T-helper 1 cell treated with Interleukin-12 subunit alpha and Interleukin-12 subunit beta and Interleukin-4 antibody, amounts not matched to agents 30 μg/mL and 1 μg/mL, for 36 hours (primary cell): ENCODE results near the gene SIRPA.
"Not testable (repeated sequence)": the region's sequence is repeated elsewhere in the genome, so short reads cannot be mapped to it uniquely, and the experiment has no call there.

Experiments
- H3K27ac Mint-ChIP-seq: one replicate; pipeline ENCODE4 v1.8.0; 2021; ENCODE audit warnings: mild to moderate bottlenecking, mixed read lengths
- H3K27me3 Mint-ChIP-seq: one replicate; pipeline ENCODE4 v1.8.0; 2021; ENCODE audit warnings: low read depth, mixed read lengths
- H3K36me3 Mint-ChIP-seq: one replicate; pipeline ENCODE4 v1.8.0; 2021; ENCODE audit warnings: low read depth, mixed read lengths
- H3K4me1 Mint-ChIP-seq: one replicate; pipeline ENCODE4 v1.8.0; 2021; ENCODE audit warnings: low read depth, mixed read lengths
- H3K4me3 Mint-ChIP-seq: one replicate; pipeline ENCODE4 v1.8.0; 2021; ENCODE audit warnings: mild to moderate bottlenecking, moderate library complexity, mixed read lengths
- H3K9me3 Mint-ChIP-seq: one replicate; pipeline ENCODE4 v1.8.0; 2021; ENCODE audit warnings: mixed read lengths

SIRPA gene

DNA sequence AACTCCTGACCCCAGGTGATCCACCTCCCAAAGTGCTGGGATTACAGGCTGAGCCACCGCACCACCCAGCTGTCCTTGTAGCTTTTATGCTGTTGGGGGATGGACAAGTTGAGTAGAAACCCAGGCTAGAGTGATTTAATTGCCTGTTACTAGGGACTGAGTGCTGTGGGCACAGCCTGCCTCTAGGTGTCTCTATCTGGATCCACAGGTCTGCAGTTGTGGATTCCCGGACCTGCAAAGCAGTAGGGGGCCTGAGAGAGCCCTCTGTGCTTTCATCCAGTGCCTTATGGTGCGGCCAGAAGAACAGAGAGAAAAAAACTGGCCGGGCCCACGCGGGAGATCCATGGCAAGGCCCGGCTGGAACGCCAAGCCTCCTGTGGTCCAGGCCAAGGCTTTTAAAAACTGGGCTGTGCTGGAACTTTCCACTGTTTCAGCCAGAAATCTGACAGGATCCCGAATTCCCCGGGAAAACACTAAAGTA, 5.2 kb downstream of the SIRPA start:
- Mint-ChIP-seq H3K27me3 (peaks cover 38% of the 10 kb centered on the region), H3K4me3 (no peak overlapping the region), H3K27ac (no peak overlapping the region), H3K4me1 (no peaks in the 10 kb centered on the region), H3K9me3 (no peaks in the 10 kb centered on the region), H3K36me3 (no peaks in the 10 kb centered on the region)

DNA sequence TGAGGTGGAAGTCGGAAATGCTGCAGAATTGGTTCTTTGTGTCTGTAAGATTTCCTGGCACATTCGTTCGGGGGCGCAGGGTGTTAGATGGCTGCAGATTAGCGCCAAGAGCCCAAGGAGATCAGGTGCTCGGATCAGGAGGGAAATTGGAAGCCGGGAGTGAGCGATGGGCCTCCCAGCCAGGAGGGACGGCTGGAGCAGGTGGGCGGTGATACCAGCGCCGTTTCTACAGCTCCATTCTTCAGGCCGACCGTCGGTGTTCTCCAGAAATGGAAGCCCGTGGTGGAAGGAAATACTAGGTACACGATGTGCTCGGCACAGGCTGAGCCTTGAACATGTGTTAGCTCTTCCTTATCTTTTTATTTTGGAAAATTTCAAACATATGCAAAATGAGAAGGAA, 6.5 kb downstream of the SIRPA start:
- peaks cover 6% of the 10 kb centered on the region for H3K4me1 Mint-ChIP-seq
- H3K9me3 Mint-ChIP-seq, result no peaks in the 10 kb centered on the region
- peaks cover 24% of the 10 kb centered on the region for H3K27me3 Mint-ChIP-seq
- no peak overlapping the region for H3K27ac Mint-ChIP-seq
- H3K4me3 Mint-ChIP-seq, result no peak overlapping the region
- no peaks in the 10 kb centered on the region for H3K36me3 Mint-ChIP-seq

DNA sequence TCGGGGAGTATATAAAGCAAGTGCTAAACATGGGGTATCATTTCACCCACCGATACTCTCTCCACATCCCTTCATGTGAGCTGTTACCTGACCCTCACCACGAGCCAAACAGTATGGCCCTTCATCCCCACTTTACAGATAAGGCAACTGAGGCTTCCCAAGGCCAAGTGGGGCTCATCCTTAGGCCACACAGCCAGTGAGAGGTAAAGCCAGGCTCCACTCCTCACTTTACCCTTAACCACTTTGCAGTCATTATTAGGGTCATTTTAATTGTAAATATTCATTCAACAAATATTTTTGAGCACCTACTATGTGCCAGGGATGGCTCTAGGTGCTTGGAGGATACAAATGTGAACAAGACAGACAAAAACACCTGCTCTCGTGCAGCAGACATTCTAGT, 7.0 kb downstream of the SIRPA start:
- no peak overlapping the region for H3K27ac Mint-ChIP-seq
- H3K36me3 Mint-ChIP-seq, result no peaks in the 10 kb centered on the region

DNA sequence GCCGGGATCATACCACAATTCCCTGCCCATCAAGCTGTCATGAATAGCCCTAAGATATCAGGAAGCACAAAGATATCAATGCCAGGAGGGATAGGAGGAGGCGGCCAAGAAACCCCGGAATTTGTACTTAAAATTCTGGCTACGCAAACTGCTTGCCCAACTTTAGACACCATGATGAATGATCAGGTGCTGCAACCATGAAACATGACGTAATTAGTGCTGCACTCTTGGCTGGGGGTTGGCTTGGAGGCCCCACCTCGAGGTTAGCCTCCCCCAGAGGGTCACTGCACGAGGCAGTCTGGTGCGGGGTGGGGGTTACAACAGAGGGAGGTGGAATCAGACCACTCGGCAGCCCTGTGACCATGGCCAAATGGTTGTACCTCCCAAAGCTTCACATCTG, 8.9 kb downstream of the SIRPA start:
- peaks cover 6% of the 10 kb centered on the region for H3K4me1 Mint-ChIP-seq
- peaks cover 4% of the 10 kb centered on the region for H3K27me3 Mint-ChIP-seq
- H3K36me3 Mint-ChIP-seq, result no peaks in the 10 kb centered on the region
- no peak overlapping the region for H3K27ac Mint-ChIP-seq
- no peak overlapping the region for H3K4me3 Mint-ChIP-seq
- no peaks in the 10 kb centered on the region for H3K9me3 Mint-ChIP-seq

More for the DNA sequence above, 7.0 kb downstream of the SIRPA start:
- H3K4me3 Mint-ChIP-seq, result no peak overlapping the region
- H3K9me3 Mint-ChIP-seq, result no peaks in the 10 kb centered on the region
- peaks cover 20% of the 10 kb centered on the region for H3K27me3 Mint-ChIP-seq
- peaks cover 6% of the 10 kb centered on the region for H3K4me1 Mint-ChIP-seq

DNA sequence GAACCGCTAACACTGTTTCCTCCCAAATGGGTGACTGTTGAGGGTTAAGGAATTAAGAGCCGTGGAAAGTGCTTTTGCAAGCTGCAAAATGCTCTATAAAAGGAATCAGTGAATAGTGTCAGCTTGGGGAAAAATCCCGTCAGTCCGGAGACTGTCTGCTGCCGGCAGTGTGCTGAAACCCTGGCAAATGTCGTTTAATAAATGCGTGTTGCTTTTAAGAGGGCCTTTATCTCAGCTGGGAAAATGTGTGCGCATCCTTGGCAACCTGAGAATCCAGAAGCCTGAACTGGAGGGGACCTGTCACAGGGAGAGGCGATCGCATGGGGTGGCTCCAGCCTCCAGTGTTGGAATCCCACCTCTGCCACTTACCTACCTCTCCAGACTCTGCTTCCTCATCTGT, 9.8 kb downstream of the SIRPA start:
- H3K36me3 Mint-ChIP-seq, result no peaks in the 10 kb centered on the region
- no peak overlapping the region for H3K4me3 Mint-ChIP-seq
- peaks cover 6% of the 10 kb centered on the region for H3K4me1 Mint-ChIP-seq
- no peaks in the 10 kb centered on the region for H3K9me3 Mint-ChIP-seq
- no peaks in the 10 kb centered on the region for H3K27me3 Mint-ChIP-seq
- H3K27ac Mint-ChIP-seq, result no peak overlapping the region

DNA sequence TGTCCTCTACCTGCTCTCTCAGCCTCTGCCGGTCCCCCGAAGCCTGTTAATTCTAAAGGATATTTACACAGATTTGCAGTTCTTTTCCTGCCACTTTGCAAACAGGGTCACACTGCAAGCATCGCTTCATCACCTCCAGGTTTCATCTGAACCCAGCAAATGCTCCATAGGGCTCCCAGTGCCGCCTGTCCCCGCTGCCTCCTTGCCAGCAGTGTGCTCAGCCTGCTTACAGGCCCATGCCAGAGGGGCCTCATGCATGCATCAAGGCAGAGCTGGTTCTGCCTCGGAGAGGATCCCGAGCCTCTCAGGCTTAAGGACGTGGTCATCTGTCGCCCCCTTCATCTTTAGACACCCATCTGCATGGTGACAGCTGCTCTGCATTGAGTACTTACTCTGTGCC, 10.5 kb downstream of the SIRPA start:
- Mint-ChIP-seq H3K9me3 (no peaks in the 10 kb centered on the region), H3K4me1 (peaks cover 6% of the 10 kb centered on the region), H3K27me3 (no peaks in the 10 kb centered on the region), H3K4me3 (no peak overlapping the region), H3K27ac (no peak overlapping the region), H3K36me3 (no peaks in the 10 kb centered on the region)

DNA sequence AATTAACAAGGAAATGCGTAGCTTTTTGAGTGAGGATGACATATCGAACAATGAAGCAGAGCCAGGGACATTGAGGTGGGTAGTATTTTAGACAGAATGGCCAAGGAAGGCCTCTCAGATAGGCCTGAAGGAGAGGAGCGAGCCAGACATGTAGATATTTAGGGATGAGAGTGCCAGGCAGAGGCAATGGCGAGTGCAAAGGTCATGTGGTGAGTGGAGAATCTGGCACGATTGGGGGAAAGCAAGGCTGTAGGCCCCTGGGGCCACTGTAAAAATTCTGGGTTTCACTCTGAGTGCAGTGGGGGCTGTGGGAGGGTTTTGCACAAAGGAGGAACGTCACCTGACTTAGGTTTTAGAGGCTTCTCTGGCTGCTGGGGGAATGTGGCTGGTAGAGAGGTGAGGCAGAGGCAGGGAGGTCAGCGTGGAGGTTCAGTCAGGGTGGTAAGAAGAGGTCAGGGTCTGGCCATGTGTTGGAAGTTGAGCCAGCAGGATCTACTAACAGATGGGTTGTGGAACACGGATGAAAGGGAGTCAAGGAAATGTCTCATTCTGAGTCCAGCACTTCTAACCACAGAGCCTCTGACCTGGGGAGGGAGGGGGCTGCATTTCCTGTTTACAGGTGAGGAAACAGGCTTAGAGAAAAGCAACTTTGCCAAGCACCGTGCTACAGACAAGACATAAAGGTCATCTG, 11.3 kb downstream of the SIRPA start:
- H3K36me3 Mint-ChIP-seq, result no peaks in the 10 kb centered on the region
- no peak overlapping the region for H3K27ac Mint-ChIP-seq
- H3K4me1 Mint-ChIP-seq, result peaks cover 6% of the 10 kb centered on the region

DNA sequence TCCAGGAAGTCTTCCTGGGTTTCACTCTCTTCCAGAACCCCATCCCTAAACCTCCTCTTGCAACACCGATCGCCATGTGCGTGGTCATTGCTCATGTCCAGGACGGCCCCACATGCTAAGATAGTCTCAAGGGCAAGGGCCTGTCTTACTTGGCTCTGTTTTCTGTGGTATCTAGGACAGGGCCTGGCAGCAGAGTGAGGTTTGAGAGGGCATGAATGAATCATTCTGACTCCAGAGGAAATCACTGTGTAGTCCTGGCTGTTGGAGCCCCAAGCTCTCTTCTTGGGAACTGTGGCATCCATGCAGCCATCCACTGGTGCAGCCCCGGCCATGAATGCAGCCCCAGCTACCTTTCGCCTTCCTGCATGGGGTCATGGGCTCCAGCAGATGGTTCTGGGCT, 12.4 kb downstream of the SIRPA start:
- no peaks in the 10 kb centered on the region for H3K27me3 Mint-ChIP-seq
- no peaks in the 10 kb centered on the region for H3K36me3 Mint-ChIP-seq
- no peaks in the 10 kb centered on the region for H3K9me3 Mint-ChIP-seq
- H3K27ac Mint-ChIP-seq, result no peak overlapping the region
- peaks cover 6% of the 10 kb centered on the region for H3K4me1 Mint-ChIP-seq
- H3K4me3 Mint-ChIP-seq, result no peak overlapping the region

More for the DNA sequence above, 11.3 kb downstream of the SIRPA start:
- H3K9me3 Mint-ChIP-seq, result no peaks in the 10 kb centered on the region
- no peak overlapping the region for H3K4me3 Mint-ChIP-seq
- no peaks in the 10 kb centered on the region for H3K27me3 Mint-ChIP-seq

DNA sequence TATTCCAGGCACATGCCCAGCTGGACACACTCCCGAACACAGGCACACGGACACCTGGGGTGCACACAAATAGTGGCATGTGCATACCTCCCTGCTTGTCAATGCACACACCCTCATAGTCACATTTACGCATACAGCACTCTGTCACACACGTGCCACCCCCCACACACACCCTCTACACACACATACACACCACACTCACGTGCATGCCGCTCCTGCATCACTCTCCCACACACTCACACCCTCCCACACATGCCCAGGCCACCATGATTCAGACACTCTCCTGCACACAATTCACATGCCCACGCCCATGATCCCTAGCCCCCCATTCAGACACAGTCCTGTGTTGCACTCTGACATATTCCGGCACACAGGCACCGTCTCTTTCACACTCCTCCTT, 13.0 kb downstream of the SIRPA start:
- H3K27me3 Mint-ChIP-seq, result no peaks in the 10 kb centered on the region
- H3K27ac Mint-ChIP-seq, result no peak overlapping the region
- H3K4me3 Mint-ChIP-seq, result no peak overlapping the region
- H3K9me3 Mint-ChIP-seq, result no peaks in the 10 kb centered on the region
- peaks cover 6% of the 10 kb centered on the region for H3K4me1 Mint-ChIP-seq
- H3K36me3 Mint-ChIP-seq, result no peaks in the 10 kb centered on the region

DNA sequence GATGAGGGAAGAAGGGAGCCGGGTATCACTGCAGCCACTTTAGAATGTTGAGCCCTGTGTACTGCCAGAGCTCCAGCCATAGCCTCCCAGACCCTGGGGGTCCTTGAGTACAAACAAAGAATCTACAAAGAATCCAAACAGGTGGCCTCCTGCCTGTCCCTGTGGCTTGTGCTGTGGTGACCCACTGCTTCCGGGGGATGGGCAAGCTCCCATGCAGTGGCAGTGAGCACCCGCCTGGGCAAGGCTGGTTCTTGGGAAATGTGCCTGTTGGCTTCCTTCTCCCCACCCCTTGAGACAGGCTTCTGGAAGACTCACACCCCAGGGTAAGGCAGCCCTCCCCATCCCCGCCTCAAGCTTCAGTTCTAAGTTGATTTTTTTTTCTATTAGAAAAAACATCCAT, 13.9 kb downstream of the SIRPA start:
- no peaks in the 10 kb centered on the region for H3K27me3 Mint-ChIP-seq
- H3K9me3 Mint-ChIP-seq, result no peaks in the 10 kb centered on the region
- peaks cover 6% of the 10 kb centered on the region for H3K4me1 Mint-ChIP-seq
- H3K27ac Mint-ChIP-seq, result no peak overlapping the region
- H3K4me3 Mint-ChIP-seq, result no peak overlapping the region
- H3K36me3 Mint-ChIP-seq, result no peaks in the 10 kb centered on the region

DNA sequence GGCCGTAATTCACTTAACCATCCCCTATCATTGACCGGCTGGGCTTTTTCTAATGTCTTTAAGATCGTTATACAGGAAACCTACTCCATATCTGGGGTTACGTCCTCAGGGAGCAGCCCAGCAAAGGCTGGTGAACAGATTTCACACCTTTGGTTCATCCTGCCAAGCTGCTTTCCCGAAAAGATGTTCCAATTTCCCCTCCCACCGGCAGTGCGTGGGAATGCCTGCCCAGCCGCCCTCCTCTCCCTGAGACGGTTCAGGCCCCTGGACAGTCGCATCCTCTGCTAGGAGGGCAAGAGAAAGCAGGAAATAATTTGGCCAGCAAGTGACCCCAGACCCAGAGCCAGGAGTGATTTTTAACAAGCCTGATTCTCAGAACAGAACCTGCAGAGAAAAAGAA, 16.3 kb downstream of the SIRPA start:
- H3K9me3 Mint-ChIP-seq, result no peaks in the 10 kb centered on the region
- H3K36me3 Mint-ChIP-seq, result no peaks in the 10 kb centered on the region
- H3K4me3 Mint-ChIP-seq, result no peak overlapping the region
- peaks cover under 1% of the 10 kb centered on the region for H3K27me3 Mint-ChIP-seq
- H3K27ac Mint-ChIP-seq, result no peak overlapping the region
- H3K4me1 Mint-ChIP-seq, result peaks cover 2% of the 10 kb centered on the region

DNA sequence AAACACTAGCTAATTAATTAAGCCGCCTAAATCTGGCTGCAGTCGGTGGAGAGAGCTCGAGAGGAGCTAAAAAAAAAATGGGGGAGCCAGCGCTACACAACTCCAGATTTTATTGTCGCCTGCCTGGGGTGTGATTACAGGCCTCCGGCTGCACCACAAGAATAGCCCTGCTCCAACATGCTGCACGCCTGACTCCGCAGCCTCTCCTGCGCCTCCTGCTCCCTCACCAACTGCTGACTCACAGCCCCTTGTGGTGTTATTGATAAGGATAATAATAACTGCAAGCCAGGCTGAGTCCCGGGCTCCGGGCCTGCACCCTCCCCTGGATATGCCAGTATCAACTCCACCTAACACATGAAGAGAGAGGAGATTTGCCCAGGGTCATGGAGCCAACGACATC, 16.8 kb downstream of the SIRPA start:
- H3K4me1 Mint-ChIP-seq, result no peaks in the 10 kb centered on the region
- H3K9me3 Mint-ChIP-seq, result no peaks in the 10 kb centered on the region
- no peaks in the 10 kb centered on the region for H3K36me3 Mint-ChIP-seq
- H3K4me3 Mint-ChIP-seq, result no peak overlapping the region
- peaks cover 3% of the 10 kb centered on the region for H3K27me3 Mint-ChIP-seq
- H3K27ac Mint-ChIP-seq, result no peak overlapping the region

DNA sequence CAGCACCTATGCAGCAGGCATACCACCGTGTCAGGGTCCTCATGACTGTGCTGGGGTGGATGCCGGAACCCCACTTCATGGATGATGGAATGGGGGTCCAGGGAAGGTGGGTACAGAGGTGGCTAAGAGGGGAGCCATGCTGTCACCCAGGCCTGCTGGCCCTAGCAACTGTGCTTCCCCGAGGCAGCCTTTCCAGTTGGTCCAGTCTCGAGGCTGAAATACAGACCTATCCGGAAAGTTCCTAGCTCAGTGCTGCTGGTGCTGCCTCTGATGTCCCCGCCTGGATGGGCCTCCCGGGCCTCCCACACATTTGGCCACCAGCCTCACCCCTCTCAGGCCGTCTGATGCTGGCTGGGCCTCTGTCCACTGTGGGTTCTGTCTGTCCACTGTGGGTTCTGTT, 17.4 kb downstream of the SIRPA start:
- Mint-ChIP-seq H3K4me3 (no peak overlapping the region), H3K27ac (no peak overlapping the region), H3K9me3 (no peaks in the 10 kb centered on the region), H3K36me3 (no peaks in the 10 kb centered on the region), H3K4me1 (no peaks in the 10 kb centered on the region), H3K27me3 (peaks cover 3% of the 10 kb centered on the region)

DNA sequence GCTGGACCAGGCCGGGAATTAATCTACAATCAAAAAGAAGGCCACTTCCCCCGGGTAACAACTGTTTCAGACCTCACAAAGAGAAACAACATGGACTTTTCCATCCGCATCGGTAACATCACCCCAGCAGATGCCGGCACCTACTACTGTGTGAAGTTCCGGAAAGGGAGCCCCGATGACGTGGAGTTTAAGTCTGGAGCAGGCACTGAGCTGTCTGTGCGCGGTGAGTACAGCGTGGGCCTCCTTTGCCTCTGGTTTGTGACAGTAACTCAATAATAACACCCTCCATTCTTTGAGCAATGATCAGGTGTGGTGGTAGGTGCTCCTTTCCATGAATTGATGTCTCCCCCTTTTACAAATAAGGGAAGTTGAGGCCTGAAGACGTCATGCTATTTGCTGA, 20.0 kb downstream of the SIRPA start:
- not testable (repeated sequence) for H3K4me1 Mint-ChIP-seq, H3K27ac Mint-ChIP-seq, H3K27me3 Mint-ChIP-seq, H3K9me3 Mint-ChIP-seq, H3K36me3 Mint-ChIP-seq, H3K4me3 Mint-ChIP-seq

DNA sequence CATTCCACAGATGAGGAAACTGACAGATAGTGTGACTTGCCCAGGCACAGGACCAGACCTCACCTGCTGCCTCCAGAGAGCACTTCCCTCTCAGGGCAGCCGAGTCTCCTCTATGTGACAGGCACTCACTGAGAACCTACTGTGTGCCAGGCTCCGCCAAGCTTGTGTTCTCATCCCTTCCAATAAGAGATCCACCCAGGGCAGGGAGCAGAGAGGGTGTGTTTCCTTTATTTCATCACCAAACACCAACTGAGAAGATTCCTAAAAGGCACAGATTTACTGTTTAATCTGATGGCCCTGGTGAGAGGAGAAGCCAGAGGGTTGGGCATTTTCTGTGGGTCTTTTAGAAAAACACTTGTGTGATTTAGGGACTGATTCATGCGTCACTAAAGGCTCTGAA, 20.5 kb downstream of the SIRPA start:
- Mint-ChIP-seq H3K27ac (no peak overlapping the region), H3K9me3 (no peaks in the 10 kb centered on the region), H3K4me1 (no peaks in the 10 kb centered on the region), H3K4me3 (no peak overlapping the region), H3K27me3 (peaks cover 3% of the 10 kb centered on the region), H3K36me3 (no peaks in the 10 kb centered on the region)

DNA sequence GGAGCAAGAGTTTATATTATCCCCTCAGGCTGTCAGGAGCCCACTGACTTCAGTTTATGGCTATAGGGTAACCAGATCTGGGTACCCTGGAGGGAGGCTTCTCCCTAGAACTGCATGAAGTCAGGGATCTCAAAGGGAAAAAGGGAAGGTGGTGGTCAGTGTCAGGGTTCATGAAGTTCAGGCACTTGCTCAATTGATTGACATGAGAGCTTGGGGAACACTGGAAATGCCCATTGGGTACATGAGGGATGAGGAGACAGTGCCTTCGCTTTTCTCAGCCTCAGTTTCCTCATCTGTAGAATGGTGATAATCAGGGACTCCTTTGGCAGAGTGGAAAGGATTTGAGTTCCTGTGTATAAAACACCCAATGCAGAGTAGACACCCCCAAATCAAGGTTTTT, 22.6 kb downstream of the SIRPA start:
- Mint-ChIP-seq H3K4me3 (no peak overlapping the region), H3K27ac (no peak overlapping the region), H3K9me3 (no peaks in the 10 kb centered on the region), H3K36me3 (no peaks in the 10 kb centered on the region), H3K4me1 (no peaks in the 10 kb centered on the region), H3K27me3 (peaks cover 3% of the 10 kb centered on the region)
